ENCODE data around the gene TATDN2.
"Not testable (repeated sequence)": the region's sequence is repeated elsewhere in the genome, so short reads cannot be mapped to it uniquely, and the experiment has no call there.

TATDN2 gene

DNA sequence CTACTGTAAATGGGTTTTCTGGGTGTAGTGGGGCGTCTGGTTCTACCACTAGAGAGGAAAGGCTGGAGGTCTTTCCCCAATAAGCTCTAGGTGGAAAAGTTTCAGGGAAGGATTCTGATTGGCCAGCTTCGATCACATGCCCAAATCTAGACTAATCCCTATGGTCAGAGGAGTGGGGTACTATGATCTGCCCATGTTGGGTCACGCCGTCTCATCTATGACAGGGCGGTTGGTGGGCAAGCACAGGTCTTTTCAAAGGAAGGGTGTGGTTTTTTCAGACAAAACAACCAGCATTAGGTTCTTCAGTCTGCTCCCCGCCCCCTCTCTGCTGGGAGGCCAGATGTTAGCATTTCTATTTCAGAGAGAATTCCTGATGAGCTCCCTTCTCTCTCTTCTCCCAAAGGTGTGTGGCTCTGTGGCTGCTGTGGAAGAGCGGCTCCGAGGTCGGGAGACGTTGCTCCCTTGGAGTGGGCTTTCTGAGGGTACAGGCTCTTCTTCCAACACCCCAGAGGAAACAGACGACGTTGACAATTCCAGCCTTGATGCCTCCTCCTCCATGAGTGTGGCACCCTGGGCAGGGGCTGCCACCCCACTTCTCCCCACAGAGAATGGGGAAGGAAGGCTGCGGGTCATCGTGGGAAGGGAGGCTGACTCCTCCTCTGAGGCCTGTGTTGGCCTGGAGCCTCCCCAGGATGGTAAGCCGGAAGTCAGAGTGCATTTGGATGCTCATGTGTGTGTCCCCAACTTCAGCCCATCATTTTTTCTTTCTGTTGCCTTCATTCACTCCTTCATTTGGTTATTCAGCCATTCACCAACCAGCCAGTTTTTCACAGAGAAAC, 9.7 kb upstream of the TATDN2 start:
- no peak for DNase-seq (ENCODE audit: low read depth)

DNA sequence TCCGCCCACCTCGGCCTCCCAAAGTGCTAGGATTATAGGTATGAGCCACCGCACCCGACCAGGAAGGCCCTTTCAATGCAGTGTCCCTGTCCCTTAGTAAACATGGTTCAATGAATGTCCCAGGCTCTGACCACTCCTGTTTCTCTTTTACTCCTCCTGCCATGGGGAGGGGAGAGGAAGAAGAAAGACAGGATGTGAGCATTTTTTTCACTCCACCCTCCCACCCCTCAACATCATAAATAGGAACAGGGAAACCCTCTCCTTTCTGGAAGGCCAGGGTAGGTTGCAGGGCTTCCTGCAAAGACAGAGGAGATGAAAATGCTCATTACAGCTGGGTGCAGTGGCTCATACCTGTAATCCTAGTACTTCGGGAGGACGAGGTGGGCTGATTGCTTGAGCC, 7.5 kb upstream of the TATDN2 start:
- DNase-seq (ENCODE audit: low read depth): no peak

DNA sequence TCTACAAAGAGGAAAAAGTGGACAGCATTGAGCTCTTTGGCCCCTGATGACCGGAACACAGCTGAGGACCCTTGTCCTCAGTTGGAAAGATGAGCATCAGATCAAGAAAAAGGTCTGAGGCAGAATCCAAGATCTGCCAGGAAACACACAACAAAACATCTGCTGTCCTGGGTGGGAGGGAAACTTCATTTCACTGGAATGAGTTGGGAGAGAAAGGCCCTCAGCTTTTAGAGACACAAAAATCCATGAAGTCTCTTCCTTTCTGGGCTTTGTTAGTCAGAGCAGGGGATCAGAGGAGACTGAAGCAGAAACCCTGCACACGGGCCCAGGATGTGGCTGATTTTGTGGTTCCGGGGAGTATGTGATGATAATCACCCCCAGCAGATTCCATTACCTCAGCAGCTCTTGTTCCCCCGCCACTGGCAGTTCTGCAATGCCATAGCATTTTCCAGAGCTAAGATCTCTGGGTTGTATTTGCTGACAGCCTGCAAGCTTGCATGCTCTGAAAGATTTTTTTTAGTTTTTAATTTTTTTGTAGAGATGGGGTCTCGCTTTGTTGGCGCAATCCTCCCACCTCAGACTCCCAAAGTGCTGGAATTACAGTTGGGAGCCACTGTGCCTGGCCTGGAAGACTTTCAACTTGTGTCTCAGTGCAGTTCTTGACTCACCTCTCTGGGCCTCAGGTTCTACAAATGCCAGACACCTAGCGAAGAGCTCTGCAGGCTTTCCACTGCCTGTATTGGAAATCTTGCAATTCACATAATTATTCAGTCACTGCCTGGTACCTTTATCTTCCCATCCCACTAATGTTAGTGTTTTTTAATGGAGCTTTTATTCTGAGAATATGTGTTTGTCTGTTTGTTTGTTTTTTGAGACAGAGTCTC, 5.8 kb upstream of the TATDN2 start:
- DNase-seq (ENCODE audit: low read depth): peak; percentile 52

DNA sequence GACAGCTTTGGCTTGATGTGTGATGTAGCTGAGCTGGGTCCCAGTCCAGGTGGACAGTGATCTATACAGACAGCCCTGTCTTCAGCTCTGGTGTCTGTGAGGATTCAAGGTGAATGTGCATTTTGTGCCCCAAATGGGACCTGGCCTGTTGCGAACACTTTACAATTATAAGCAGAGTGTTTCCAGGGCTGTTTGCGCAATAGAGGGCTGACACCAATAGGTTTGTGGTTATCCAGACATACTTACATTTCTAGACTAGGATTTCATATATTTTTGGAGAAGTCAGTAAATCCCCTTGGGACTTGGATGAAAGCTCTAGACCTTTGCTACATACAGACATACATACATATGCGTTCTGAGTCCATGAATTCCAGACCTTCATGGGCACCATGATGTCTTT, 4.2 kb upstream of the TATDN2 start:
- DNase-seq (ENCODE audit: low read depth): no peak

DNA sequence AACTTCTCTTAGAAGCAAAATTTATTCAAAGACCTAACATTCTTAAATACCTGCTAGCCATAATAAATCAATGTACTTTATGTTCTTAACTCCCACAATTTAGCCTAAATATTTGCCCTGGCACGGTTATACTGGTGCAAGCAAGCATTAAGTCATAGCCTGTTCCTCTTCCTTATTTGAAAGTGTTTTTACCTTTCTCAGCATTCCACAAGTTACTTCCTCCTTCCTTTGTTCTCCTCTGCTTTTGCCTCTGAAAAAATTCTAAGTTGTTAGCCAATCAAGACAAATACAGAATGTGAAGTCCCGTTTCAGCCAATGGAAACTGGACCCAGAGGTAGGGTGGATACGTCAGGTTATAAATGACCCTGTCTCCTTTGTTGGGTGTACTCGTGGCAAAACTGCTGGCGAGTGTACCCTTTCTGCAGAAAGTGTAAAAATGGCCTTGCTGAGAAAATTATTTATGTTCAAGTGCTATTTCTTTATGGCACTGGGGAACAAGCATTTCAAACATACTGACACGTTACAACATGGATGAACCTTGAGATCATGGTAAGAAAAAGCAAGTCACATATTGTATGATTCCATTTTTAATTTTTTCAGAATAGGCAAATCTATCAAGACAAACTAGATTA, 3.1 kb upstream of the TATDN2 start:
- DNase-seq (ENCODE audit: low read depth): no peak

DNA sequence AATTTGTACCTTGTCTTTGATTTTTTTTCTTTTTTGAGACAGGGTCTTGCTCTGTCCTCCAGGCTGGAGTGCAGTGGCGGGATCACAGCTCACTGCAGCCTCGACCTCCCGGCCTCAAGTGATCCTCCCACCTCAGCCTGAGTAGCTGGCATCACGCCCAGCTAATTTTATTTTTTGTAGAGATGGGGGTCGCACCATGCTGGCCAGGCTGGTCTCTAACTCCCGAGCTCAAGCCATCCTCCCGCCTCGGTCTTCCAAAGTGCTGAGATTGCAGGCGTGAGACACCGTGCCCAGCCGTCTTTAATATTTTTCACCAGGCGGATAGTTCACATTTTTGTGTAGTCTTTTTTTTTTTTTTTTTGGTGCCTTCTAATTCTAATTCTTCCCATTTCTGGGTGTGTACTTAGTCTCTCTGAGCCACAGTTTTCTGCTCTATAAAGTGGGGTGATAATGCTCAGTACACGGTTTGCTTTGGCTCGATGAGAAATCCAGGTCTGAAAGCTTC, 528 bp upstream of the TATDN2 start:
- DNase-seq (ENCODE audit: low read depth): no peak

- no peak for DNase-seq (ENCODE audit: low read depth)
Observed at GRCh38 chr3:10248984-10249748, 907 bp downstream of the TATDN2 start.

GRCh38 chr3:10249833-10250232, 1.6 kb downstream of the TATDN2 start:
- no peak for DNase-seq (ENCODE audit: low read depth)

DNA sequence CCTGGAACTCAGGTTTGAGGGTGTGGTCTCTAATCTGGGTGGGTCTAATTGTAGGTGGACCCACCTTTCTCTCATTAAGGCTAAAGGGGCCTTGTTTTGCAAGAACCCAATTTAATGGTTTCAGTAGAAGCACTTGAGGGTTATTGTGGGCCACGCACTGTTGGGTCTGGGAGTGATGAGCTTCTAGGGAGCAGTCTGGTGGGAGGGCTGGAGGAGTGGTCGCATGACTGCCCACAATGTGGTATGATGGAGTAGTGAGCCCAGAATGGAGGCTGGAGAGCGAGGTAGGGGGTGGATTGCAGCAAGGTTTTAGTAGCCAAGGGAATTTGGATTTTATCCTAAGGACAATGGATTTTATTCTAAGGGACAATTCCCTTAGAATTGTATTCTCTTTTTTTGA, 2.7 kb downstream of the TATDN2 start:
- DNase-seq (ENCODE audit: low read depth): no peak

DNA sequence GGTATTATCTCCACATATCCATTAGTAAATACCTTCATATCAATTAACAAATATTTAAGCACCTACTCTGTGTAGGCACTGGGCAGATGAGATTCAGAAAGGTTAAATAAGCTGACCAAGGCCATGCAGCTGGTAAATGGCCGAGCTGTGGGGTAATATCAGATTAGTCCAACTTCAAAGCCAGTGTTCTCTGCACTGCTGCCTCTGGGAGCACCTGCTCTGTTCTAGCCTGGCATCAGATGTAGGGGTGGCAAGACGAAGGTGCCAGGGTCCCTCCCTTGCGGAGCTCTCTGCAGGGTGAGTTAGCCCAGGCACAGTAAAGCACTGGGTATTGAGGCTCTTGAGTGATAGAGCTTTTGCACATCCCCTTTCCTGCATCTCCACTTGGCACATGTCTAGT, 5.5 kb downstream of the TATDN2 start:
- DNase-seq (ENCODE audit: low read depth): no peak

- no peak for DNase-seq (ENCODE audit: low read depth)
Observed at GRCh38 chr3:10255835-10256234, 7.6 kb downstream of the TATDN2 start.

DNA sequence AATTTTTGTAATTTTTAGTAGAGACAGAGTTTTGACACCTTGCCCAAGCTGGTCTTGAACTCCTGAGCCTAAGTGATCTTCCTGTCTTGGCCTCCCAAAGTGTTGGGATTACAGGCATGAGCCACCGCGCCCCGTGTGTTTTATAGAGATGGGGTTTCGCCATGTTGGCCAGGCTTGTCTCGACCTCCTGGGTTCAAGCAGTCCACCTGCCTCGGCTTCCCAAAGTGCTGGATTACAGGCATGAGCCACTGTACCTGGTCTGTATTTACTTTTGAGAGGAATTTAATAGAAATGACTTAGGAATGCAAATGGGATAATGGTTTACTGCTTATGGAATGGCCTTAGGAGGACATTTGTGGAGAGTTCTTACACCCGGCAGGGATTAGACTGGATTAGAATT, 10.8 kb downstream of the TATDN2 start:
- no peak for DNase-seq (ENCODE audit: low read depth)

- no peak for DNase-seq (ENCODE audit: low read depth)
Observed at GRCh38 chr3:10259798-10260197, 11.5 kb downstream of the TATDN2 start.

DNA sequence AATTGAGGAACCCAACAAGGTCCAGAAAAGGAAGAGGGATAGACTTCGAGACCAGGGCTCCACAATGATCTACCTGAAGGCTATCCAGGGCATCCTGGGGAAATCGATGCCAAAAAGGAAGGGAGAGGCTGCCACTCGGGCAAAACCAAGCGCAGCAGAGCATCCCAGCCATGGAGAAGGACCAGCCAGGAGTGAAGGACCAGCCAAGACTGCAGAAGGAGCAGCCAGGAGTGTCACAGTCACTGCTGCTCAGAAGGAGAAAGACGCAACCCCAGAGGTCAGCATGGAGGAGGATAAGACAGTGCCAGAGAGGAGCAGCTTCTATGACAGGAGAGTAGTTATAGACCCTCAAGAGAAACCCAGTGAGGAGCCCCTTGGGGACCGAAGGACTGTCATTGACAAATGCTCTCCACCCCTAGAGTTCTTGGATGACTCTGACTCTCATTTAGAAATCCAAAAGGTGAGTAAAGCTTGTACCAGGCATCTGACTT, 12.0 kb downstream of the TATDN2 start:
- no peak for DNase-seq (ENCODE audit: low read depth)

GRCh38 chr3:10262027-10262426, 13.8 kb downstream of the TATDN2 start:
- no peak for DNase-seq (ENCODE audit: low read depth)

DNA sequence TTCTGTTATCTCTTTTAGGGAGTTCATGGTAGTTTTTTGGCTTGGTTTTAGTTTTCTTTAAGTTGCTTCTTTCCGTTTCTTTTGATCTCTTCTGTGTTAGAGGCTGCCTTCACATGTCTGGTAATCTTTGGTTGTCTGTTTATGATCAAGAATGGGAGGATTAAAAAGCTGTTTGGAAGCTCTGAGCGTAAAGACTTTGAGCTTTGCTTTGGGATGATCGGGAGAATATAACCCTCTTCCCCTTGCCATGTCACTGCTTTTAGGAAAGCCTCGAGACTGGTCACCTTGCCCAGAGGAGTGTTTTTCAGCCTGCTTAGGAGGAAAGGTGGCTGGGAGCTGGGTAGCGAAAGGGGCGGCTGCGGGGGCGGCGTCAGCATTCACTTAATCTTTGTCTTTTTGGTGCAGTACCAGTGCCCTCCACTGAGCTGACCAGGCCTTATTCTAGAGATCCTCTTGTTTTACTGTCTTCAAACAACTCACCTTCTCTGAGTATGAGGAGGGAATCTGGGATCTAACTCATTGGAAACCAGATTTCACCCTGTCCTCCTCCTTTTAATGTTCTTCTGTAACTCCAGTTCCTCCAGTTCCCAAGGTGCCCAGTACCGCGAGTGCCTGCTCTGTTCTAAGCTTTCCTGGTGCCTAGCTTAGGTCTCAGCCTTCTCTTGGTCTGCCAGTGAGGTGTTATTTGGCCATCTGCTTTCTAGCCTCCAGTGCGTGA, 15.5 kb downstream of the TATDN2 start:
- DNase-seq (ENCODE audit: low read depth): peak; percentile 42

DNA sequence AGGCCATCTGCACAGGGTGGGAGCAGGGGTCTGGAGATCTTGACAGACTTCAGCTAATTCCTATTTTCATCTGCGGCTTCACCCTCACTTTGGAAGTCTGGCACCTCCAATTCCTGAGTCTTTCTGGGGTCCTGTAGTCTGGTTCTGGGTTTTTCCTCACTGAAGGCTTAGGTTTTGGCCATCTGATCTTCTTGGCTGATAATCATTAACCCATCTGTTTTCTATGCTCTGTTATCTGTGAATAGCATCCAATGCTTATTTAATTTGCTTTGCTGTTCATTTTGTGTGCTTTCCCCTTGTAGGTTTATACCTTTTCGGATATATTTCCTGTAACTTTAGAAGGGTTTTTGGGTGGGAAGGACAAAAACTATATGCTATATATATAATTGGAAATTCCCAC, 17.6 kb downstream of the TATDN2 start:
- DNase-seq (ENCODE audit: low read depth): no peak

DNA sequence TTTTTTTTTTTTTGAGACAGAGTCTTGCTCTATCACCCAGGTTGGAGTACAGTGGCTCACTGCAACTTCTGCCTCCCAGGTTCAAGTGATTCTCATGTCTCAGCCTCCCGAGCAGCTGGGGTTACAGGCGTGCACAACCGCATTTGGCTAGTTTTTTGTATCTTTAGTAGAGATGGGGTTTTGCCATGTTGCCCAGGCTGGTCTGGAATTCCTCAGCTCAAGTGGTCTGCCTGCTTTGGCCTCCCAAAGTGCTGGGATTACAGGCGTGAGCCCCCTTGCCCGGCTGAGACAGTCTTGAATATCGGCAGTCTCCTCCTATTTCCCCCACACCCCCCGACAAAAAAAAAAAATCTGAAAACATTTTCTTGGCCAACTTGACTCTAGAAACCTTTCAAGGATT, 18.7 kb downstream of the TATDN2 start:
- not testable (repeated sequence) for DNase-seq (ENCODE audit: low read depth)

DNA sequence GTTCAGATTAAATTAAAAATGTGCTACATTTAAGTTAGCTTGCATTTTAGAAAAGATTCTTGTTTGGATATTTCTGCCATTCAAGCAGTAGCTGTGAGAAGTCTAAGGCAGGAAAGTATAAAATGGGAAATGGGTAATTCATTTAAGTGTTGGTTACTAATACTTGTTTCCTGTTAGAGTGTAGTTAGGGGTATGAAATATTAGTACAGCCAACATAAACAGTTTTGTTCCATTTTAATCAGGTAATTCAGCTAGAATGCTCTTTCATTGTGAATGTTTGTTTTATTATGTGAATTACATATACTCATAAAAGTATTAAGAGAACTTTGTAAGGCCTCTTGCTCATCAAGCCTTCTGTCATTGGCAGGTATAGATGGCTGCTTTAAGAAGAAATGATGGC, 19.9 kb downstream of the TATDN2 start:
- DNase-seq (ENCODE audit: low read depth): no peak

- no peak for DNase-seq (ENCODE audit: low read depth)
Observed at GRCh38 chr3:10268930-10269329, 20.7 kb downstream of the TATDN2 start.

DNA sequence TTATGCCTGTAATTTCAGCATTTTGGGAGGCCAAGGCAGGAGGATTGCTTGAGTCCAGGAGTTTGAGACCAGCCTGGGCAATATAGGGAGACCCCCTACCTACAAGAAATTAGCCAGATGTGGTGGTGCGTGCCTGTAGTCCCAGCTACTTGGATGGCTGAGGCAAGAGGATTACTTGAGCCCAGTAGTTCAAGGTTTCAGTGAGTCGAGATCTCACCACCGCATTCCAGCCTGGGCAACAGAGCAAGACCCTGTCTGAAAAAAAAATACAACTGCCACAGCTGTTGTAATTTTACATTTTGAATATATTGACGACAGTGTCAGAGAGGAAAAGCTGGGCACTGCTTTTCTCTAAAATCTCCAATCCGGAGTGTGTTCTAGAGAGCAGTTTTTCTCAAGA, 21.2 kb downstream of the TATDN2 start:
- DNase-seq (ENCODE audit: low read depth): no peak
